Measurements from ENCODE around the gene MYO1F.

DNA sequence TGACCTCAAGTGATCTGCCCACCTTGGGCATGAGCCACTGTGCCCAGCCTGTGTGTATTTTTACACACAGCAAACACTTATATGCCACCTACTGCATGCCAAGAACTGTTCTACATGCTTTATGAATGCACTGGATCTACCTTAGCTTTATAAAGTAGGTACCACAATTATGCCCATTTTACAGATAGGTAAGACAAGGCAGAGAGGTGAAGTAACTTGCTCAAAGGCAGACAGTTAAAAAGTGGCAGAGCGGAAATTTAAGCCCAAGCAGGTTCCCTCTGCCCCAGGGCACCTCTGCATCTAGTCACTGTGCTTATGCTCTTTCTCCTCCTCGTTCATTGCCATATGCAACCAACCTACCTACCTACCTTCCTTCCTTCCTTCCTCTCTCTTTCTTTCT lies 22.8 kb upstream of the MYO1F start:
- TF ChIP-seq, protein P1, sequence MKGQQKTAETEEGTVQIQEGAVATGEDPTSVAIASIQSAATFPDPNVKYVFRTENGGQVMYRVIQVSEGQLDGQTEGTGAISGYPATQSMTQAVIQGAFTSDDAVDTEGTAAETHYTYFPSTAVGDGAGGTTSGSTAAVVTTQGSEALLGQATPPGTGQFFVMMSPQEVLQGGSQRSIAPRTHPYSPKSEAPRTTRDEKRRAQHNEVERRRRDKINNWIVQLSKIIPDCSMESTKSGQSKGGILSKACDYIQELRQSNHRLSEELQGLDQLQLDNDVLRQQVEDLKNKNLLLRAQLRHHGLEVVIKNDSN (IDR thresholded peaks at IDR 0.05): no peak
- no peak for TF ChIP-seq TAF1 (IDR thresholded peaks at IDR 0.05; ENCODE audit: low read depth)
- TF ChIP-seq CREB1 (IDR thresholded peaks at IDR 0.05; ENCODE audit: low read depth): no peak
- no peak for TF ChIP-seq YY1 (IDR thresholded peaks at IDR 0.05; ENCODE audit: low read depth)

All from Ishikawa (cell line).